ENCODE data around the gene PPP2R2B.

The PPP2R2B gene

GRCh38 chr5:146690880-146691355 is 187.6 kb downstream of the PPP2R2B start:
- no peak for DNase-seq

GRCh38 chr5:146687630-146688029 is 190.9 kb downstream of the PPP2R2B start:
- DNase-seq, result no peak

- DNase-seq, result no peak
These were observed 194.7 kb downstream of the PPP2R2B start for GRCh38 chr5:146683861-146684260.

GRCh38 chr5:146682899-146683532 is 195.5 kb downstream of the PPP2R2B start:
- DNase-seq, result no peak

- no peak for DNase-seq
These were observed 196.9 kb downstream of the PPP2R2B start for GRCh38 chr5:146681585-146682105.

- no peak for DNase-seq
These were observed 197.5 kb downstream of the PPP2R2B start for GRCh38 chr5:146680846-146681584.

GRCh38 chr5:146675636-146676035 is 202.9 kb downstream of the PPP2R2B start:
- DNase-seq, result no peak

- no peak for DNase-seq
These were observed 205.7 kb downstream of the PPP2R2B start for GRCh38 chr5:146672866-146673265.

- DNase-seq, result no peak
These were observed 206.8 kb downstream of the PPP2R2B start for GRCh38 chr5:146671561-146672295.

GRCh38 chr5:146669656-146670055 is 208.9 kb downstream of the PPP2R2B start:
- DNase-seq, result no peak

- no peak for DNase-seq
These were observed 210.8 kb downstream of the PPP2R2B start for GRCh38 chr5:146667633-146668272.

- DNase-seq, result peak; percentile 31
These were observed 216.3 kb downstream of the PPP2R2B start for GRCh38 chr5:146662229-146662628.

- DNase-seq, result no peak
These were observed 218.1 kb downstream of the PPP2R2B start for GRCh38 chr5:146660376-146660960.

- DNase-seq, result no peak
These were observed 218.6 kb downstream of the PPP2R2B start for GRCh38 chr5:146659961-146660360.

GRCh38 chr5:146656703-146657102 is 221.9 kb downstream of the PPP2R2B start:
- no peak for DNase-seq

- no peak for DNase-seq
These were observed 225.0 kb downstream of the PPP2R2B start for GRCh38 chr5:146653560-146653959.

GRCh38 chr5:146652547-146652946 is 226.0 kb downstream of the PPP2R2B start:
- no peak for DNase-seq

GRCh38 chr5:146647656-146648199 is 230.8 kb downstream of the PPP2R2B start:
- no peak for DNase-seq

GRCh38 chr5:146646441-146646840 is 232.1 kb downstream of the PPP2R2B start:
- no peak for DNase-seq

GRCh38 chr5:146645342-146645741 is 233.2 kb downstream of the PPP2R2B start:
- DNase-seq, result no peak

- no peak for DNase-seq
These were observed 233.7 kb downstream of the PPP2R2B start for GRCh38 chr5:146644831-146645230.

- DNase-seq, result no peak
These were observed 234.8 kb downstream of the PPP2R2B start for GRCh38 chr5:146643776-146644175.
